ENCODE measurements around the gene GPC5.

GPC5 gene

GRCh38 chr13:91804724-91805123 is 406.3 kb downstream of the GPC5 start:
- ATAC-seq, result no peak
- Mint-ChIP-seq H3K4me1 (no peaks in the 10 kb centered on the region), H3K36me3 (ENCODE audit: low read depth) (no peaks in the 10 kb centered on the region), H3K27me3 (no peaks in the 10 kb centered on the region), H3K4me3 (no peak overlapping the region), H3K9me3 (no peaks in the 10 kb centered on the region), H3K27ac (no peak overlapping the region)
- no peak for DNase-seq

GRCh38 chr13:91805605-91806004 is 407.2 kb downstream of the GPC5 start:
- H3K27me3 Mint-ChIP-seq, result no peaks in the 10 kb centered on the region
- DNase-seq (no peak), ATAC-seq (no peak)
- H3K36me3 Mint-ChIP-seq (ENCODE audit: low read depth), result no peaks in the 10 kb centered on the region
- H3K4me1 Mint-ChIP-seq, result no peaks in the 10 kb centered on the region
- no peak overlapping the region for H3K27ac Mint-ChIP-seq
- no peak overlapping the region for H3K4me3 Mint-ChIP-seq
- H3K9me3 Mint-ChIP-seq, result no peaks in the 10 kb centered on the region

- Mint-ChIP-seq H3K27me3 (no peaks in the 10 kb centered on the region), H3K4me3 (no peak overlapping the region), H3K4me1 (no peaks in the 10 kb centered on the region), H3K9me3 (no peaks in the 10 kb centered on the region), H3K27ac (no peak overlapping the region), H3K36me3 (ENCODE audit: low read depth) (no peaks in the 10 kb centered on the region)
- DNase-seq, result no peak
- ATAC-seq, result no peak
Measured at GRCh38 chr13:91809161-91809560, 410.7 kb downstream of the GPC5 start.

- Mint-ChIP-seq H3K9me3 (no peaks in the 10 kb centered on the region), H3K4me3 (no peak overlapping the region), H3K27ac (no peak overlapping the region), H3K36me3 (ENCODE audit: low read depth) (no peaks in the 10 kb centered on the region), H3K4me1 (no peaks in the 10 kb centered on the region), H3K27me3 (no peaks in the 10 kb centered on the region)
- no peak for DNase-seq
- no peak for ATAC-seq
Measured at GRCh38 chr13:91813253-91813652, 414.8 kb downstream of the GPC5 start.

- Mint-ChIP-seq H3K27me3 (peaks cover 1% of the 10 kb centered on the region), H3K4me1 (no peaks in the 10 kb centered on the region), H3K27ac (no peak overlapping the region), H3K4me3 (no peak overlapping the region), H3K36me3 (ENCODE audit: low read depth) (no peaks in the 10 kb centered on the region), H3K9me3 (no peaks in the 10 kb centered on the region)
- ATAC-seq (no peak), DNase-seq (no peak)
Measured at GRCh38 chr13:91816263-91816807, 417.9 kb downstream of the GPC5 start.

- Mint-ChIP-seq H3K4me1 (no peaks in the 10 kb centered on the region), H3K27ac (no peak overlapping the region), H3K27me3 (peaks cover 1% of the 10 kb centered on the region), H3K36me3 (ENCODE audit: low read depth) (no peaks in the 10 kb centered on the region), H3K4me3 (no peak overlapping the region), H3K9me3 (no peaks in the 10 kb centered on the region)
- no peak for ATAC-seq
- no peak for DNase-seq
Measured at GRCh38 chr13:91817250-91817649, 418.8 kb downstream of the GPC5 start.

GRCh38 chr13:91824416-91824815 is 426.0 kb downstream of the GPC5 start:
- H3K27ac Mint-ChIP-seq, result no peak overlapping the region
- DNase-seq, result no peak
- no peak overlapping the region for H3K4me3 Mint-ChIP-seq
- H3K36me3 Mint-ChIP-seq (ENCODE audit: low read depth), result no peaks in the 10 kb centered on the region
- H3K4me1 Mint-ChIP-seq, result no peaks in the 10 kb centered on the region
- no peak for ATAC-seq
- H3K9me3 Mint-ChIP-seq, result peaks cover 14% of the 10 kb centered on the region
- peaks cover 1% of the 10 kb centered on the region for H3K27me3 Mint-ChIP-seq

- ATAC-seq (no peak), DNase-seq (no peak)
- H3K27me3 Mint-ChIP-seq, result no peaks in the 10 kb centered on the region
- H3K9me3 Mint-ChIP-seq, result peaks cover 16% of the 10 kb centered on the region
- no peak overlapping the region for H3K27ac Mint-ChIP-seq
- no peak overlapping the region for H3K4me3 Mint-ChIP-seq
- H3K36me3 Mint-ChIP-seq (ENCODE audit: low read depth), result no peaks in the 10 kb centered on the region
- H3K4me1 Mint-ChIP-seq, result no peaks in the 10 kb centered on the region
Measured at GRCh38 chr13:91825516-91825915, 427.1 kb downstream of the GPC5 start.

GRCh38 chr13:91836553-91836952 is 438.1 kb downstream of the GPC5 start:
- no peak for ATAC-seq
- H3K4me3 Mint-ChIP-seq, result no peak overlapping the region
- no peak for DNase-seq

GRCh38 chr13:91845612-91846011 is 447.2 kb downstream of the GPC5 start:
- ATAC-seq (no peak), DNase-seq (no peak)
- Mint-ChIP-seq H3K4me3 (no peak overlapping the region), H3K27ac (no peak overlapping the region), H3K4me1 (no peaks in the 10 kb centered on the region), H3K9me3 (peaks cover 19% of the 10 kb centered on the region), H3K36me3 (ENCODE audit: low read depth) (no peaks in the 10 kb centered on the region), H3K27me3 (no peaks in the 10 kb centered on the region)

More at GRCh38 chr13:91836553-91836952, 438.1 kb downstream of the GPC5 start:
- no peaks in the 10 kb centered on the region for H3K36me3 Mint-ChIP-seq (ENCODE audit: low read depth)
- H3K4me1 Mint-ChIP-seq, result no peaks in the 10 kb centered on the region
- no peaks in the 10 kb centered on the region for H3K27me3 Mint-ChIP-seq
- no peak overlapping the region for H3K27ac Mint-ChIP-seq
- H3K9me3 Mint-ChIP-seq, result peaks cover 10% of the 10 kb centered on the region

GRCh38 chr13:91863699-91864098 is 465.3 kb downstream of the GPC5 start:
- Mint-ChIP-seq H3K4me3 (no peak overlapping the region), H3K9me3 (no peaks in the 10 kb centered on the region), H3K36me3 (ENCODE audit: low read depth) (no peaks in the 10 kb centered on the region), H3K27me3 (no peaks in the 10 kb centered on the region), H3K4me1 (no peaks in the 10 kb centered on the region), H3K27ac (no peak overlapping the region)
- no peak for DNase-seq
- no peak for ATAC-seq

GRCh38 chr13:91868351-91868750 is 469.9 kb downstream of the GPC5 start:
- no peak overlapping the region for H3K4me3 Mint-ChIP-seq
- H3K27ac Mint-ChIP-seq, result no peak overlapping the region
- ATAC-seq (no peak), DNase-seq (no peak)
- no peaks in the 10 kb centered on the region for H3K9me3 Mint-ChIP-seq
- no peaks in the 10 kb centered on the region for H3K27me3 Mint-ChIP-seq
- no peaks in the 10 kb centered on the region for H3K4me1 Mint-ChIP-seq
- no peaks in the 10 kb centered on the region for H3K36me3 Mint-ChIP-seq (ENCODE audit: low read depth)

GRCh38 chr13:91878491-91878890 is 480.1 kb downstream of the GPC5 start:
- Mint-ChIP-seq H3K4me1 (no peaks in the 10 kb centered on the region), H3K36me3 (ENCODE audit: low read depth) (no peaks in the 10 kb centered on the region), H3K27me3 (no peaks in the 10 kb centered on the region), H3K27ac (no peak overlapping the region), H3K9me3 (no peaks in the 10 kb centered on the region), H3K4me3 (no peak overlapping the region)
- no peak for DNase-seq
- ATAC-seq, result no peak

GRCh38 chr13:91879360-91879759 is 480.9 kb downstream of the GPC5 start:
- Mint-ChIP-seq H3K4me3 (no peak overlapping the region), H3K27ac (no peak overlapping the region), H3K4me1 (no peaks in the 10 kb centered on the region), H3K36me3 (ENCODE audit: low read depth) (no peaks in the 10 kb centered on the region), H3K27me3 (no peaks in the 10 kb centered on the region), H3K9me3 (no peaks in the 10 kb centered on the region)
- ATAC-seq (no peak), DNase-seq (no peak)

- no peaks in the 10 kb centered on the region for H3K36me3 Mint-ChIP-seq (ENCODE audit: low read depth)
- DNase-seq (no peak), ATAC-seq (no peak)
- H3K27me3 Mint-ChIP-seq, result no peaks in the 10 kb centered on the region
- H3K4me3 Mint-ChIP-seq, result no peak overlapping the region
- no peaks in the 10 kb centered on the region for H3K4me1 Mint-ChIP-seq
- H3K27ac Mint-ChIP-seq, result no peak overlapping the region
- H3K9me3 Mint-ChIP-seq, result peaks cover 5% of the 10 kb centered on the region
Measured at GRCh38 chr13:91882918-91883317, 484.5 kb downstream of the GPC5 start.

GRCh38 chr13:91889641-91890040 is 491.2 kb downstream of the GPC5 start:
- no peak for DNase-seq
- no peaks in the 10 kb centered on the region for H3K27me3 Mint-ChIP-seq
- no peaks in the 10 kb centered on the region for H3K36me3 Mint-ChIP-seq (ENCODE audit: low read depth)
- no peaks in the 10 kb centered on the region for H3K4me1 Mint-ChIP-seq
- peaks cover 8% of the 10 kb centered on the region for H3K9me3 Mint-ChIP-seq
- no peak overlapping the region for H3K27ac Mint-ChIP-seq
- no peak overlapping the region for H3K4me3 Mint-ChIP-seq
- no peak for ATAC-seq
